Thyroid gland (tissue), 4 donors: Measurements from ENCODE around the gene TSSK3.

ENCODE experiments used
- CTCF ChIP-seq, 6 experiments: fragments of 200-600 bp in 3 of 6; fragments of 450-650 bp in 3 of 6; sonication (generic) in 3 of 6; IDR thresholded peaks; one replicate each; pipeline ENCODE4 v1.5.1; 2016 to 2019; ENCODE audit warnings: antibody characterized with exemption in 6 of 6, mild to moderate bottlenecking in 2 of 6, inconsistent platforms in 1 of 6, moderate library complexity in 1 of 6
- POLR2A ChIP-seq, 2 donors: fragments of 450-650 bp; IDR thresholded peaks; one replicate each; pipeline ENCODE4 v1.6.1; 2017; ENCODE audit warnings: antibody characterized with exemption in 2 of 2, mild to moderate bottlenecking in 2 of 2, moderate library complexity in 1 of 2

GRCh38 chr1:32327204-32327603 lies 35.1 kb upstream of the TSSK3 start:
- TF ChIP-seq CTCF (IDR thresholded peaks at IDR 0.05) (no peak), POLR2A (IDR thresholded peaks at IDR 0.05) (no peak)
